Naive thymus-derived CD8-positive, alpha-beta T cell (primary cell): ENCODE data around the gene TNRC6C. TPM values are rescaled to one million over a fixed set of nuclear protein-coding genes. Genes with fewer than 3 reads are reported as not detected.
"Not testable (repeated sequence)": the region's sequence is repeated elsewhere in the genome, so short reads cannot be mapped to it uniquely, and the experiment has no call there.

ENCODE experiments used
- ATAC-seq, 2 donors: fragments of 150-1000 bp; cut with Tn5 transposase in 1 of 2; sonication (Bioruptor Pico), chemical (Tn5 transposase) in 1 of 2; 1 replicate in 1 of 2; 2 replicates in 1 of 2; pipeline ENCODE4 v1.10.0; 2021; ENCODE audit warnings: mild to moderate bottlenecking in 2 of 2, moderate library complexity in 2 of 2
- POLR2A ChIA-PET: fragments of 350-600 bp; sonication (Branson Sonifier 250); formaldehyde crosslinking; loops from one replicate; lab custom pipeline; 2021; ENCODE audit warnings: antibody characterized with exemption; lab: Charles Lee
- DNase-seq, 10 donors: peaks; one replicate each; pipeline versions ENCODE4 v3.0.0 to v3.0.0-alpha.2; 2020 to 2022
- H3K27ac Mint-ChIP-seq, 10 donors: one replicate each; pipeline ENCODE4 v1.8.0; 2020 to 2022; ENCODE audit warnings: mild to moderate bottlenecking in 10 of 10, mixed read lengths in 10 of 10, moderate library complexity in 4 of 10, inconsistent platforms in 1 of 10
- H3K27me3 Mint-ChIP-seq, 5 donors: one replicate each; pipeline ENCODE4 v1.8.0; 2021 to 2022; ENCODE audit warnings: mixed read lengths in 5 of 5
- H3K36me3 Mint-ChIP-seq, 3 donors: one replicate each; pipeline ENCODE4 v1.8.0; 2020 to 2022; ENCODE audit warnings: mixed read lengths in 3 of 3, mild to moderate bottlenecking in 2 of 3, inconsistent platforms in 1 of 3
- H3K4me1 Mint-ChIP-seq, 4 donors: one replicate each; pipeline ENCODE4 v1.8.0; 2021 to 2022; ENCODE audit warnings: mixed read lengths in 4 of 4
- H3K4me3 Mint-ChIP-seq, 10 donors: one replicate each; pipeline ENCODE4 v1.8.0; 2020 to 2022; ENCODE audit warnings: mild to moderate bottlenecking in 10 of 10, mixed read lengths in 10 of 10, moderate library complexity in 6 of 10, inconsistent platforms in 1 of 10
- H3K9me3 Mint-ChIP-seq, 9 donors: one replicate each; pipeline ENCODE4 v1.8.0; 2020 to 2022; ENCODE audit warnings: mixed read lengths in 9 of 9, mild to moderate bottlenecking in 3 of 9, inconsistent platforms in 1 of 9, moderate library complexity in 1 of 9
- polyA plus RNA-seq, 3 donors: library from polyadenylated mRNA; unstranded; fragments of 300-500 nt; fragmentation: Illumina TruSeq; gene quantifications; one replicate each; pipeline ENCODE4 v1.2.3, GENCODE V29; 2021
- total RNA-seq, 8 experiments: library from RNA in 2 of 8; stranded (reverse) in 2 of 8; gene quantifications; one replicate each; pipeline ENCODE4 v1.2.3 and lab custom pipeline; 2021 to 2026

The TNRC6C gene
- total and polyA plus RNA-seq, 5 experiments from 2014 or later: 4.9 to 116 (median 8.6) TPM

GRCh38 chr17:78049609-78050008 is 91.1 kb downstream of the TNRC6C start:
- Mint-ChIP-seq H3K9me3 (no peaks in the 10 kb centered on the region), H3K27me3 (no peaks in the 10 kb centered on the region), H3K4me1 (peaks cover 23 to 66% (median 40%) of the 10 kb centered on the region in 4 donors), H3K36me3 (peaks cover 11 to 83% (median 22%) of the 10 kb centered on the region in 3 donors), H3K27ac (peak overlapping the region in 4 of 10 donors; percentile 13 to 82 (median 50)), H3K4me3 (no peak overlapping the region)
- POLR2A ChIA-PET: no interaction called here
- DNase-seq (no peak), ATAC-seq (no peak)

- ATAC-seq: no peak
- POLR2A ChIA-PET: interaction anchor here (0.7 kb wide), 1 partner anchor 49 kb away, joined by 4 read pairs; no protein-coding TSS in a partner anchor
- Mint-ChIP-seq H3K36me3 (peaks cover 11 to 78% (median 20%) of the 10 kb centered on the region in 3 donors), H3K4me1 (peaks cover 7 to 55% (median 34%) of the 10 kb centered on the region in 4 donors), H3K4me3 (no peak overlapping the region), H3K27ac (peak overlapping the region in 6 of 10 donors; percentile 7 to 64 (median 53)), H3K27me3 (no peaks in the 10 kb centered on the region), H3K9me3 (no peaks in the 10 kb centered on the region)
- no peak for DNase-seq
These were observed 92.9 kb downstream of the TNRC6C start for GRCh38 chr17:78051186-78051972.

- ATAC-seq (no peak), DNase-seq (no peak)
- Mint-ChIP-seq H3K36me3 (peaks cover 7 to 76% (median 12%) of the 10 kb centered on the region in 3 donors), H3K4me1 (peaks cover 11 to 58% (median 39%) of the 10 kb centered on the region in 4 donors), H3K27ac (no peak overlapping the region), H3K9me3 (no peaks in the 10 kb centered on the region), H3K27me3 (no peaks in the 10 kb centered on the region), H3K4me3 (no peak overlapping the region)
- POLR2A ChIA-PET: interaction anchor here (0.5 to 0.8 kb wide), 2 partner anchors 32 to 51 kb away, joined by 5 read pairs; no protein-coding TSS in a partner anchor
These were observed 95.4 kb downstream of the TNRC6C start for GRCh38 chr17:78053777-78054468.

- ATAC-seq (no peak), DNase-seq (no peak)
- H3K4me3 Mint-ChIP-seq: no peak overlapping the region
- POLR2A ChIA-PET: interaction anchor here (0.6 kb wide), 1 partner anchor 151 kb away, joined by 4 read pairs; no protein-coding TSS in a partner anchor
- no peaks in the 10 kb centered on the region for H3K9me3 Mint-ChIP-seq
- no peaks in the 10 kb centered on the region for H3K27me3 Mint-ChIP-seq
- peaks cover 0 to 63% (median 4%) of the 10 kb centered on the region in 3 donors for H3K36me3 Mint-ChIP-seq
- peaks cover 11 to 53% (median 30%) of the 10 kb centered on the region in 4 donors for H3K4me1 Mint-ChIP-seq
- H3K27ac Mint-ChIP-seq: peak overlapping the region in 7 of 10 donors; percentile 1 to 58 (median 35)
These were observed 98.7 kb downstream of the TNRC6C start for GRCh38 chr17:78057113-78057740.

GRCh38 chr17:78058001-78058400 is 99.5 kb downstream of the TNRC6C start:
- POLR2A ChIA-PET: no interaction called here
- Mint-ChIP-seq H3K4me3 (no peak overlapping the region), H3K9me3 (no peaks in the 10 kb centered on the region), H3K27me3 (no peaks in the 10 kb centered on the region), H3K36me3 (peaks cover 0 to 59% (median 4%) of the 10 kb centered on the region in 3 donors), H3K27ac (peak overlapping the region in 6 of 10 donors; percentile 15 to 77 (median 39)), H3K4me1 (peaks cover 11 to 50% (median 34%) of the 10 kb centered on the region in 4 donors)
- ATAC-seq (no peak), DNase-seq (no peak)

- H3K4me3 Mint-ChIP-seq: no peak overlapping the region
- DNase-seq (no peak), ATAC-seq (no peak)
- peak overlapping the region in 6 of 10 donors; percentile 36 to 87 (median 54) for H3K27ac Mint-ChIP-seq
- no peaks in the 10 kb centered on the region for H3K27me3 Mint-ChIP-seq
- no peaks in the 10 kb centered on the region for H3K9me3 Mint-ChIP-seq
- peaks cover 11 to 51% (median 34%) of the 10 kb centered on the region in 4 donors for H3K4me1 Mint-ChIP-seq
- POLR2A ChIA-PET: no interaction called here
- peaks cover 0 to 58% (median 4%) of the 10 kb centered on the region in 3 donors for H3K36me3 Mint-ChIP-seq
These were observed 100.1 kb downstream of the TNRC6C start for GRCh38 chr17:78058581-78058980.

GRCh38 chr17:78062596-78062995 is 104.1 kb downstream of the TNRC6C start:
- ATAC-seq (no peak), DNase-seq (no peak)
- H3K4me1 Mint-ChIP-seq: peaks cover 13 to 36% (median 23%) of the 10 kb centered on the region in 4 donors
- no peaks in the 10 kb centered on the region for H3K9me3 Mint-ChIP-seq
- peaks cover 0 to 67% (median 4%) of the 10 kb centered on the region in 3 donors for H3K36me3 Mint-ChIP-seq
- H3K27ac Mint-ChIP-seq: peak overlapping the region in 3 of 10 donors; percentile 4 to 57 (median 7)
- POLR2A ChIA-PET: interaction anchor here (1.0 kb wide), 1 partner anchor 104 kb away, joined by 4 read pairs; the partner anchor contains the start of gene TNRC6C
- H3K27me3 Mint-ChIP-seq: no peaks in the 10 kb centered on the region
- no peak overlapping the region for H3K4me3 Mint-ChIP-seq

GRCh38 chr17:78063489-78063888 is 105.0 kb downstream of the TNRC6C start:
- ATAC-seq (no peak), DNase-seq (no peak)
- H3K27ac Mint-ChIP-seq: peak overlapping the region in 8 of 10 donors; percentile 16 to 84 (median 44)
- POLR2A ChIA-PET: interaction anchor here (0.6 kb wide), 1 partner anchor 12 kb away, joined by 3 read pairs; no protein-coding TSS in a partner anchor
- peaks cover 0 to 66% (median 4%) of the 10 kb centered on the region in 3 donors for H3K36me3 Mint-ChIP-seq
- peaks cover 9 to 27% (median 18%) of the 10 kb centered on the region in 4 donors for H3K4me1 Mint-ChIP-seq
- no peaks in the 10 kb centered on the region for H3K9me3 Mint-ChIP-seq
- H3K27me3 Mint-ChIP-seq: no peaks in the 10 kb centered on the region
- no peak overlapping the region for H3K4me3 Mint-ChIP-seq

- POLR2A ChIA-PET: no interaction called here
- Mint-ChIP-seq H3K27me3 (no peaks in the 10 kb centered on the region), H3K4me3 (no peak overlapping the region), H3K36me3 (peaks cover 0 to 69% (median 2%) of the 10 kb centered on the region in 3 donors), H3K4me1 (peaks cover 5 to 20% (median 11%) of the 10 kb centered on the region in 4 donors), H3K9me3 (no peaks in the 10 kb centered on the region), H3K27ac (peak overlapping the region in 4 of 10 donors; percentile 7 to 51 (median 22))
- ATAC-seq (no peak), DNase-seq (no peak)
These were observed 106.2 kb downstream of the TNRC6C start for GRCh38 chr17:78064708-78065107.

- H3K9me3 Mint-ChIP-seq, ATAC-seq, H3K27me3 Mint-ChIP-seq, POLR2A ChIA-PET, H3K4me3 Mint-ChIP-seq, DNase-seq, H3K4me1 Mint-ChIP-seq: not testable (repeated sequence)
- H3K36me3 Mint-ChIP-seq: peaks cover 0 to 80% (median 3%) of the 10 kb centered on the region in 3 donors
- H3K27ac Mint-ChIP-seq: peak overlapping the region in 4 of 10 donors; percentile 12 to 53 (median 39)
These were observed 108.5 kb downstream of the TNRC6C start for GRCh38 chr17:78066976-78067375.

- POLR2A ChIA-PET: no interaction called here
- Mint-ChIP-seq H3K9me3 (no peaks in the 10 kb centered on the region), H3K4me3 (no peak overlapping the region), H3K27ac (peak overlapping the region in 2 of 10 donors; percentile 1 to 57), H3K36me3 (peaks cover 0 to 96% (median 14%) of the 10 kb centered on the region in 3 donors), H3K4me1 (peaks cover 0 to 2% (median 0%) of the 10 kb centered on the region in 4 donors), H3K27me3 (no peaks in the 10 kb centered on the region)
- no peak for ATAC-seq
- no peak for DNase-seq
These were observed 111.2 kb downstream of the TNRC6C start for GRCh38 chr17:78069695-78070094.

- DNase-seq (no peak), ATAC-seq (no peak)
- Mint-ChIP-seq H3K27me3 (no peaks in the 10 kb centered on the region), H3K27ac (peak overlapping the region in 1 of 10 donors; percentile 15), H3K36me3 (peaks cover 0 to 97% (median 21%) of the 10 kb centered on the region in 3 donors), H3K4me1 (peaks cover 0 to 4% (median 0%) of the 10 kb centered on the region in 4 donors), H3K9me3 (no peaks in the 10 kb centered on the region), H3K4me3 (no peak overlapping the region)
- POLR2A ChIA-PET: no interaction called here
These were observed 114.5 kb downstream of the TNRC6C start for GRCh38 chr17:78072961-78073360.
